ENCODE data around the gene CHST4.

DNA sequence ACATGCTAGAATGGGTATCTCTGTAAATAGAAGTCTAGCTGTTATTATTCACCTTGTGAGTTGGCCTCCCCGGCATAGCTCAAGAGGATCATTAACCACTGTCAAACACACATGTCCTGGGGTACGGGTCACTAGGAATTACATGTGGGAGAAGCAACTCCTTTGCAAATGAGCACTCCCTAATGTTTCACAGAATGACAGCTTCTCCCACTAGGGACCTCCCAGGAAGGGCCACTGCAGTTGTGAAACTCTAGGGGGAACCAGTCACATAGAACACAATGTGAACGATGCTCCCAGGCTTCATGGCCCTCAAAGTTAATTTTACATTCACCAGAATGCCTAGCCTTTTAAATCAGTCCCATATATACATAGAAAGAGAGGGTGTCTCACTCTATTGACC lies 24.7 kb upstream of the CHST4 start:
- no peak for TF ChIP-seq SUZ12 (IDR thresholded peaks at IDR 0.05)
- TF ChIP-seq FOXK2 (IDR thresholded peaks at IDR 0.05) = no peak
- no peak for TF ChIP-seq FOXM1 (IDR thresholded peaks at IDR 0.05; ENCODE audit: borderline replicate concordance)
- no peak for TF ChIP-seq L3MBTL2 (conservative IDR thresholded peaks at IDR 0.05)
- no peak for TF ChIP-seq ELF4 (IDR thresholded peaks at IDR 0.05)
- TF ChIP-seq SP1 (IDR thresholded peaks at IDR 0.05) = no peak
- no peak for TF ChIP-seq BHLHE40 (IDR thresholded peaks at IDR 0.05; ENCODE audit: borderline replicate concordance)
- no peak for TF ChIP-seq CTBP1 (IDR thresholded peaks at IDR 0.05; ENCODE audit: borderline replicate concordance)
- no peak for TF ChIP-seq HDGF (IDR thresholded peaks at IDR 0.05; ENCODE audit: borderline replicate concordance)
- TF ChIP-seq FOXA1 (IDR thresholded peaks at IDR 0.05) = no peak
- no peak for TF ChIP-seq ARNT (IDR thresholded peaks at IDR 0.05)
- TF ChIP-seq LEF1 (IDR thresholded peaks at IDR 0.05; ENCODE audit: borderline replicate concordance) = no peak
- TF ChIP-seq TARDBP (IDR thresholded peaks at IDR 0.05) = no peak
- TF ChIP-seq, protein P1, sequence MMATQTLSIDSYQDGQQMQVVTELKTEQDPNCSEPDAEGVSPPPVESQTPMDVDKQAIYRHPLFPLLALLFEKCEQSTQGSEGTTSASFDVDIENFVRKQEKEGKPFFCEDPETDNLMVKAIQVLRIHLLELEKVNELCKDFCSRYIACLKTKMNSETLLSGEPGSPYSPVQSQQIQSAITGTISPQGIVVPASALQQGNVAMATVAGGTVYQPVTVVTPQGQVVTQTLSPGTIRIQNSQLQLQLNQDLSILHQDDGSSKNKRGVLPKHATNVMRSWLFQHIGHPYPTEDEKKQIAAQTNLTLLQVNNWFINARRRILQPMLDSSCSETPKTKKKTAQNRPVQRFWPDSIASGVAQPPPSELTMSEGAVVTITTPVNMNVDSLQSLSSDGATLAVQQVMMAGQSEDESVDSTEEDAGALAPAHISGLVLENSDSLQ (IDR thresholded peaks at IDR 0.05) = no peak

Data from HEK293T (cell line).